Measurements from ENCODE around the gene TEKTIP1.
A peak's percentile ranks its signal among the peaks of the same experiment; 100 is the strongest.

TEKTIP1 gene

GRCh38 chr19:3537438-3538240, 1.3 kb upstream of the TEKTIP1 start:
- DNase-seq (ENCODE audit: low read depth): no peak

- DNase-seq (ENCODE audit: low read depth): no peak
Observed at GRCh38 chr19:3538258-3538929, 580 bp upstream of the TEKTIP1 start.

GRCh38 chr19:3539756-3540118, 763 bp downstream of the TEKTIP1 start:
- no peak for DNase-seq (ENCODE audit: low read depth)

GRCh38 chr19:3543150-3544057, 4.4 kb downstream of the TEKTIP1 start:
- DNase-seq (ENCODE audit: low read depth): no peak

- DNase-seq (ENCODE audit: low read depth): no peak
Observed at GRCh38 chr19:3544058-3544376, 5.0 kb downstream of the TEKTIP1 start.

GRCh38 chr19:3544742-3545668, 6.0 kb downstream of the TEKTIP1 start:
- DNase-seq (ENCODE audit: low read depth): peak; percentile 19

- no peak for DNase-seq (ENCODE audit: low read depth)
Observed at GRCh38 chr19:3545669-3546034, 6.7 kb downstream of the TEKTIP1 start.

GRCh38 chr19:3546119-3546518, 7.1 kb downstream of the TEKTIP1 start:
- no peak for DNase-seq (ENCODE audit: low read depth)

- no peak for DNase-seq (ENCODE audit: low read depth)
Observed at GRCh38 chr19:3547301-3547731, 8.3 kb downstream of the TEKTIP1 start.

GRCh38 chr19:3547767-3548282, 8.9 kb downstream of the TEKTIP1 start:
- DNase-seq (ENCODE audit: low read depth): no peak

GRCh38 chr19:3548606-3549005, 9.6 kb downstream of the TEKTIP1 start:
- no peak for DNase-seq (ENCODE audit: low read depth)

- DNase-seq (ENCODE audit: low read depth): no peak
Observed at GRCh38 chr19:3549816-3550215, 10.8 kb downstream of the TEKTIP1 start.

GRCh38 chr19:3550947-3551791, 12.2 kb downstream of the TEKTIP1 start:
- DNase-seq (ENCODE audit: low read depth): no peak

GRCh38 chr19:3551792-3552095, 12.8 kb downstream of the TEKTIP1 start:
- no peak for DNase-seq (ENCODE audit: low read depth)

GRCh38 chr19:3554254-3555083, 15.5 kb downstream of the TEKTIP1 start:
- no peak for DNase-seq (ENCODE audit: low read depth)

- no peak for DNase-seq (ENCODE audit: low read depth)
Observed at GRCh38 chr19:3555653-3556422, 16.9 kb downstream of the TEKTIP1 start.

- DNase-seq (ENCODE audit: low read depth): no peak
Observed at GRCh38 chr19:3556423-3556977, 17.5 kb downstream of the TEKTIP1 start.

GRCh38 chr19:3556978-3557460, 18.0 kb downstream of the TEKTIP1 start:
- DNase-seq (ENCODE audit: low read depth): peak; percentile 62
